ENCODE results near the gene SBF2.
A peak's percentile ranks its signal among the peaks of the same experiment; 100 is the strongest.

Gene SBF2

GRCh38 chr11:9875862-9876261 is 418.2 kb downstream of the SBF2 start:
- no peak for DNase-seq

GRCh38 chr11:9875399-9875798 is 418.6 kb downstream of the SBF2 start:
- DNase-seq: no peak

- DNase-seq: no peak
These were observed 419.6 kb downstream of the SBF2 start for GRCh38 chr11:9874466-9874865.

DNA sequence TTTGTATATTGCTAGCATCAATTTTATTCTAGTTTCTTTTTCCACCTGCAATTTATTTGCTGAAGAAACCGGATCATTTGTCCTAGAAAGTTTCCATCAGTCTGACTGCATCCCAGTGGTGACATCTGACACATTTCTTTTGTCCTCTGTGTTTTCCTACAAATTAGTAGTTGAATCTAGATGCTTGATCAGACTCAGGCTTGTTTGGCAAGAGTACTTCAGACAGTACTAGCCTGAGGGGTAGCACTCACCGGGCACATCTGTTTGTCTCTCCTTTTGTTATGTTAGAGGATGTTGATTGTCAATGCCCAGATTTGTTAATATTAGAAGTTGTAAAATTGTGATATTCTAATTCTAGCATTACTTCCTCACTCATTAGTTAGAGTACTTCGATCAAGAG is 425.4 kb downstream of the SBF2 start:
- peak; percentile 88 for DNase-seq

GRCh38 chr11:9862981-9863380 is 431.0 kb downstream of the SBF2 start:
- no peak for DNase-seq

DNA sequence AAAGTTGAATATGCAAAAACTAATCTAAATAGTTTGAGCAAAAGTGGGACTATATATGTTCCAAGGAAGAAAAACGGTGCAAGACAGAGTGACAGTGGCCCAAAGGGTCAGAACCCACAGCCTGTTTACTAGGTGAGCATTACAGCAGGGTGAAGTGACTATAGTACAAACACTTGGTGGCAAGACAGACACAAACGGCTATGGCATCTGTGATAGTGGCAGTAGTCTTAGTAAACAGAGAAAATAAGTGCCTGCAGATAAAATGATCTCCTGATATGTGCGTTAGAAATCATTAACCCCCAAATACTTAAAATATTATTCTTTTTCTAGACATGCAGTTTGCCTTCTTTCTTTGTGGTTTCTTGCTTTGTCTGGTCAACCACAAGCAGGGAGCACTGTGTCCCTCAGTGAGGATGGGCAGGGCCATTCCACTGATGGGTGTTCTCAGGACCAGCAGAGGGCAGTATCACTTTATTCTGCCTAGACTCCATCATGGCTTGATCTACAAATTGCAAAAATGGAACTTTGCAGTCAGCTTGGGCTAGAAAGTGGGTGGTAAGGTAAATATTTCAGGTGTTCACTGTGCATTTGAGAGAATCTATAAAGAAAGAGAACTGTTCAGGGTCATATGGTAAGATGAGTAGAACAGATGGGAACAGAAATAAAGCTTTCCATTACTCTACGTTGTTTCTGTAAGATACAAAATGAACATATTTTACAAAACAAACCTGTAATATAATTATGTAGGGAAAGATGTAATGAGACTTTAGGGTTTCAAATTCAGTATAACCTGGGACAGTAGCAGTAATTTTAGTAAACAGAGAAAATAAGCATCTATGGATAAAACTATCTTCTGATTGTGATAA is 431.9 kb downstream of the SBF2 start:
- DNase-seq: peak; percentile 73

DNA sequence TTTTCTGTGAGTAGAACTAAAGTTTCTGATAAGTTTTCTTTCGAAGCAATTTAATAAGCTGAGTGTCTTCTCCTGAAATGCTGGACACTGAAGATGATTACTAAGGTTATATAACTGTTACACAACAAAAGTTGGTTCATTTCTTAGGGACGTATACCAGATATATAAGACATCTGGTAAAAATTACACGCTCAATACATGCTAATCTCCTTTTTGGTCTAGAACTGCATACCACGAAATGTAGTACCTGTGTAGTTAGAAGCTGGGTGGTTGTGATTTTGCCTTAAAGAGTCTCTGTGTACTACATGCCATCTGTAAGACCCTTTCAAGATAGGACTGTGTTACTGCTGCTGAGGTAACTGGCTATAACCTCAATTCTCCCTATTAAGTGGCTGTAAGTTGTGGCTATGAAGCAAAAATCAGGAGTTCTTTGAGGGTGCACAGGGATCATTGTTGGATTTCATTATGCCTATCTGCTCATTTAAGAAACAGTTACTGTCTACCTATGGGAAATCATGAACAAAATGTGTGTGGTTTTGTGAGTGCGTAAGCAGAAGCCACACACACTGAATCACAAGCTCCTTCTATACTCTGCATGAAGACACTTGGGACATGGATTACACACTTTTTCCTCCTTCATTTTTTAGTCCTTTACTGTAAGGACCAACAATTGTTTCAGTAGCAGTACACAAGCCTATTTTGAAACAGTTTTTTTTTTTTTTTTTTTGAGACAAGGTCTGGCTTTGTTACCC is 434.3 kb downstream of the SBF2 start:
- no peak for DNase-seq

DNA sequence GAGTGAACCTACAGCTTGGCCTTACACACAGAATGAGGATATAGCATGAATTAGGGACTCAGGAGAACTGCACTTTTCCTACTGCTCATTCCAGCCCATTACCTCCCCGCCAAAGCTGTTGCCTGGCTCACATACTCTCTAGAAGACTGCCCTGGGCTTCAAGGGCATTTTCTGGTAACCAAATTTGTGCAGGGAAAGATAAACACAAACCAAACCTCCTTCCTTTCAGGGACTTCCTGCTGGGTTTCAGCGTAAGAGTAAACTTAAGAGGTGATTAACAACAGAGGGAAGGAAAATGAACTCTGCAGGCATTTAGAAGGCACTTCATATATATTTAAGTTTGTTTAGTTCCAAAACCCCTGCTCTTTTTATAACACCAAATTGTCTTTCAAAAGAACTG is 435.2 kb downstream of the SBF2 start:
- no peak for DNase-seq

DNA sequence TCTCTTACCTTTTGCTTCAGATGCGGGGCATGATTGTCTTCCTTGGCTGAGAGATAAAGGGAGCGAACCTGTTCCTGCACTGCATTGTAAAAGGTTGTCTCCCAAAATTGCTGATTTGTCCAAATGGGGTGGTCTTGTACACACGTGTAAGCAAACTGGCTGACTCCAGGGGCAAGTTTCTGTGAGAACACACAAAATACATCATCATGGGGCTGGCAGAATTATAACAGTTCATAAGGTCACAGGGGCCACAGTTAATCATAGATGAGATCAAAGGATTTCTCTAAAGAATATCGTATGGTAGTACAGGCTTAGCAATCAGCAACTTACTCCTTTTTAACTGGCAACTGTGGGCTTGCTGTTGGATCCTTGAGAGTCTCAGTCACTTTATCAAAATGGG is 435.8 kb downstream of the SBF2 start:
- no peak for DNase-seq

DNA sequence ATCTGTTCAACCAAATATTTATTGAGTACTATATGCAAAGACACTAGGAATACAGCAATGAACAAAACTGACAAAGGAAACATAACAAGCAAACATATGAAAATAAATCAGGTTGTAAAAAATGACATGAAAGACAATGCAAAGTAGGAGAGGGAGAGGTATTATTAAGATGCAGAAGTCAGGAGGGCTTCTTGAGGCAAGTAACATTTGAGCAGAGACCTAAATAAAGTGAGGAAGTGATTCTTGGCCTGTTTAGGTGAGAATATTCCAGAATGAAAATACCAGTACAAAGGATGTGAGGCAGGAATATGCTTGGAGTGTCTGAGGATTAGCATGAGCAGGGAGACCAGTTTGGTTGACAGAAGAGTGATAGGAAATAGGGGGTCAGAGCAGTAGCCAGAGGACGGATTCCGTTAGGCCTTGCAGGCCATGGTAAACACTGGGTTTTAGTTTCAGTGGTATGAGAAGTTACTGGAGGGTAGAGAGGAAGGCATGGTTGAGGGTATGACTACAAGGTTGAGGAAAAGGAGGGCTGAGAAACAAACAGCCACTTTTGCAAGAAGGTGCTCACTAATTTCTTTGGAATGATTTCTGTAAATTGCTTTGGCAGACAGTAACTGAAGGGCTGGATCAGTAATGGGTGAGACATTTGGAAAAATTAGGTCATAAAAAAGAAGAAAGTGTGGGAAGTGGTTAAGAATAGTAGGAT is 438.3 kb downstream of the SBF2 start:
- DNase-seq: no peak

- DNase-seq: no peak
These were observed 440.0 kb downstream of the SBF2 start for GRCh38 chr11:9853929-9854552.

DNA sequence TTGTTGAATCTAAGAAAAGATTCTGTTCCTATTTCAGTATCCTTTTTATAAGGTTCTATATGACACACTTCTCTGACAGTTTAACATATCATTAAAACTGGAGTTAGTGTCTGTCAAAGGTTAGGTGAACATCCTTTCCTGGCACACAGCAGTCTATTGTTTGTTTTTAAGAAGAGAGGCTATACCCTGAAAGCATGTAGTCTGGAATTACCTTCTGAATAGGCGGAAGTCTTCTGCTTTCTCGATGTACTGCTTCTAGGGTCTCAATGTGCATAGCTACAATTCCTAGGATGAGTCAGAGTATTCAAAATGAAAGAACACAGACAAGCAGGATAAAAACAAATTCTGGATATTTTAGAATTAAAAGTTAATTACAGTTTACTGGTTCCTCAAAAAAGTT is 441.6 kb downstream of the SBF2 start:
- no peak for DNase-seq

DNA sequence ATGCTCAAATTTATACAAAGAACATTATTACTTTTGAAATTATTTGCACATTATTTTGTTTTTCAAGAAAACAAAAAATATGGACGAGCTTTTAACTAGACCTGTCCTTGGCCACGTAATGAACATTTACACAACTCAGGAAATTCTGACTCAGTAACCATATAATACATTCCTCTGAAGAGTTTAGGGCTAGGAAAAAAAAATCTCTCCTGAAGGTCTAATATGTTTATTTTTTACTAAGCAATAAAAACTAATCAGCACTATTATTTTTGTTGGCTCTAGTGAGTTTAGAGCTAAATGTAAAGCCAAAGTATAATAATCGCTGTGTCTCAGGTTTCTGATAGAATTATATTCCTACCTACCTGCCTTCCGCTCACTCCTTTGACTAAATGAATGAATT is 442.7 kb downstream of the SBF2 start:
- DNase-seq: no peak

DNA sequence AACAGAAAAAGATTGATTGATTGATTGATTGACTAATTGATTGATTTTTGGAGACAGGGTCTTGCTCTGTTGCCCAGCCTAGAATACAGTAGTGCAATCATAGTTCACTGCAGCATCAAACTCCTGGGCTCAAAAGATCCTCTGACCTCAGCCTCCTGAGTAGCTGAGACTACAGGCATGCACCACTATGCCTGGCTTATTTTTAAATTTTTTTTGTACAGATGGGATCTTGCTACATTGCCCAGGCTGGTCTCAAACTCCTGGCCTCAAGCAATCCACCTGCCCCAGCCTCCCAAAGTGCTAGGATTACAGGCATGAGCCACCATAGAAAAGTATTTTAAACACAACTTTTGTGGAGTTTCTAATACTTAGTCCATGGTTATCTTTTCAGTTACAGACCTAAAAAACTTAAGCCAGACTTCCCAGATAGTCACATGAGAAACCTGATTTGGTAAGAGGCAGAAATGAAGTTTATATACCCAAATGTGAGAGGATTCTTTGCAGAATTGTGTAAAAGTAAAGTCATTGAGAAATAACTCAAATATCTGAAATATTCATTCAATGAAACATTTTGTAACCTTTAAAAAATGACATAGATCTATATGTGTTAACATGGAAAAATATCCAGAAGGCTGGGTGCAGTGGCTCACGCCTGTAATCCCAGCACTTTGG is 443.7 kb downstream of the SBF2 start:
- no peak for DNase-seq

DNA sequence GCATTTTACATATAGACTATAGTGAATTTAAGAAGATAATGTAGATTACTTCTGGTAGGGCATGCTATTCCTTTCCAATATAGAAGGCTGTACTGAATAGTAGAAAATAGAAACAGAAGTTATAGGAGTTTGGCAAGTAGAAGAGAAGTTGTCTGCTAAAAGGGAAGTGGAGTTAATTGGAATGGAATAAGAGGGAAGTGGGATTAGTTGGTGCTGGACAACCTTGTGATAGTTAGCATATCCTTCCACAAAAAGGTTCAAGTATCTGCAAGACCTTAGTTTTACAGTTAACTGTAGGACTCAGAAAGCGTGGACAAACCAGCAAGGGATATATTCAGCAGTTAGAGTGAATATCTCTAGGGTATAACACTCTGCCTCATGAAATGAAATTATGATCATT is 444.6 kb downstream of the SBF2 start:
- DNase-seq: no peak

DNA sequence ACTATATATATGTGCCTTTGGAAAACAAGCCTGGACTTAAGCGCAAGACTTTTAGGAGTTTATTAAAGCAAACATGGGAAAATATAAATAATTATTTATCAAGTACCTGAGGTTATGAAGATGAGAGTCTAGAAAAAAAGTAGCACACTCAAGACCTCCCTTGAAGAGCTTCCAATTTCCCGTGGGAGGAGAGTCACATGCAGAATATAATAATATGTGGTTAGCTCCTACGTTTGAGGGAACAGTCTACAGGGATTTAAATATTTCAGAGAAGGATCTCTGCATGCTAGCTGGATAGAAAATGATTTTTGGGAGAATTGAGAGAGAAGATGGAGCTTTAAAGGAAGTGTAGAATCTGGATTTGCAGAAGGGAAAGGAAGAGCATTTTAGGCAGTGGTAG is 446.4 kb downstream of the SBF2 start:
- no peak for DNase-seq

DNA sequence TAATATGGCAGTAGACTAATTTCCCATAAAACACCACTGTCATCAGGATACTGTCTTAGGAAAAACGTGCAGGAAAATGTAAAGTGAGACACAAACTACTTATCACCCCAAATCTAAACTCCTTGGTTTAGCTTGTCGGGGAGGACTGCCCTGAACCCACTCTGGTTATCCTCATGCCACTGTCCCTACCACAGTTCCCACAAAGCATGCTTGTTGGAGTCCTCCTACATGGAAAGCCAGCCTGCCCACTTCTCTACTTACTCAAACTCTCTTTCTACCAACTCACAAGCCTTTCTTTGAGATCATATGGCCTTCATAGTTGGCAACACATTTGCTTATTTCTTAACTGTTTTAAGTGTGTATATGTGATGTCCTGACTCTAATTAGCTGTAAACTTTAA is 451.1 kb downstream of the SBF2 start:
- DNase-seq: no peak

DNA sequence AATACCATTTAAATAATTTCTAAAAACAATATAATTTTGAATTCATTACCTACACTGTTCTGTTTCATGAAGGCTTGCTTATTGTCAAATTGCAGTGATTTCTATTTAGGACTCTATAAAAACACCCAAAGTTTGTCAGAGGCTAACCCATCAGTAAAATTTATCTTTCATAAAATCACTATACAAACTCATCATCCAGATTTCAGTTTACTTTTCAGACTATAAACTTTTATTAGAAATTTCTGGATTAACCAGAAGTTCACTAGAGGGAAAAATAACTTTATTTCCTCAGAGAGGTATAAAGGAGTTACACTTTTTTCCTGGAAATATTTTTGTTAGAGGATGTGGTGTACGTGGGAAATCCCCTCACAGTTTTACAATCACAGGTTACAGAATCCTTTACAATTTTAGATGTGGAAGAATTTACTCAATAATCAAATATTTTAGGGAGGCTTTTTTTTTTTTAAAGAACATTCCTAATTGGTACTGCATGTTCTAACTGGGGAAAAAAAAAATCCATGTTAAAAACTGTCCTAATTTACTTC is 453.5 kb downstream of the SBF2 start:
- DNase-seq: no peak

DNA sequence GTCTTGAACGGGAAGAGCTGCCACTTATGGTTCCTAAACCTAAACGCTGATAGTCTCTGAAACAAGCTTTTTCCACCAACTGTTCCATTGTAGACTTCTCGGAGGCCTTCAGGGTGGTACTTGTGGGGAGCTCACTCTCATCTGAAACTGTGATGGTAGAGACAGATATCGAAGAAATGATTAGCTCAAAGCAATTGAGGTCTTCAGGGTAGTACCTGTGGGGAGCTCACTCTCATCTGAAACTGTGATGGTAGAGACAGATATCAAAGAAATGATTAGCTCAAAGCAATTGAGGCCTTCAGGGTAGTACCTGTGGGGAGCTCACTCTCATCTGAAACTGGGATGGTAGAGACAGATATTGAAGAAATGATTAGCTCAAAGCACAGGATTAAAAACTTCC is 454.5 kb downstream of the SBF2 start:
- no peak for DNase-seq

DNA sequence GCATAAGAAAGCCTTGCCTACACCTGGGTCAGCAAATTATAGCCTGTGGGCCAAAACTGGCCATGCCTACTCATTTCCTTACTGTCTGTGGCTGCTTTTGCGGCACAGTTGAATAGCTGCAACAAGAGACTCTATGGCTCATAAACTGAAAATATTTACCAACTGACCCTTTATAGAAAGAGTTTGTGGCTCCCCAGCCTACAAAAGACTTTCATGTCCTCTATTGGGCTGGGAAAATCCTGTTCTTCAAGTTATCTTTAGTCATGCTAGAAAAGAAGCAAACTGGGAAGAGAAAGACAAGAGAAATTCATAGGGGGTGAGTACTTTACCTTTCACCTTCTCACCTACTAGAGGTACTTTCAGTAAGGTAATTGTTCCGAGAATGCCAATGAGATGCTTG is 455.1 kb downstream of the SBF2 start:
- DNase-seq: no peak

DNA sequence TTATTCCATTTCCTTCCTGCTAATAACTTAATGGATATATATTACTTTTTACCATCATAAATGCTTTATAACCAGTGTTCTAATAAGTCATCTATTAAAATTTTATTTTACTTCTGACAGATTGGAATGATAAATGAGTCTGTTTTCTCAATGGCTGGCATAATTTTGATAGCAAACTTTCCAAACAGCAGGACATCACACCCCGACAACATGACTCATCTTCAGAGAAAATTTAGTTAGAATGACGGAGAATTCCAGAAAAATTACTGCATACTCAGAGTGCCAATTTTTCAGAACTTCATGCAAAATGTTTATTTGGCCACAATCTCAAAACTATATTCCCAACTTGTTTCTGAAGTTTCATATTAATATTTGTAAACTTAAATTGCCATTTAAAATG is 455.8 kb downstream of the SBF2 start:
- DNase-seq: no peak

- no peak for DNase-seq
These were observed 459.7 kb downstream of the SBF2 start for GRCh38 chr11:9834291-9834690.

Measured in NCI-H748 treated with DMSO at 0.1 percent for 48 hours (cell line).